NCI-H524 (cell line): ENCODE results near the gene ATP13A3.

Source experiments
- DNase-seq, 2 experiments: peaks; one replicate each; lab custom pipeline; 2025; lab: John Stamatoyannopoulos, UW

The ATP13A3 gene

GRCh38 chr3:194369522-194370279, 117.1 kb downstream of the ATP13A3 start, which contains the start of gene LRRC15:
Gene LRRC15, minus strand, starts transcription at chr3:194369743. Its CDS starts 8,700 bp downstream, at chr3:194361043.
- no peak for DNase-seq

GRCh38 chr3:194368918-194369317, 117.9 kb downstream of the ATP13A3 start:
- no peak for DNase-seq

GRCh38 chr3:194367992-194368841, 118.6 kb downstream of the ATP13A3 start:
- peak in 1 of 2 experiments; percentile 25 for DNase-seq

- no peak for DNase-seq
Measured at GRCh38 chr3:194365978-194366490, 120.8 kb downstream of the ATP13A3 start.

DNA sequence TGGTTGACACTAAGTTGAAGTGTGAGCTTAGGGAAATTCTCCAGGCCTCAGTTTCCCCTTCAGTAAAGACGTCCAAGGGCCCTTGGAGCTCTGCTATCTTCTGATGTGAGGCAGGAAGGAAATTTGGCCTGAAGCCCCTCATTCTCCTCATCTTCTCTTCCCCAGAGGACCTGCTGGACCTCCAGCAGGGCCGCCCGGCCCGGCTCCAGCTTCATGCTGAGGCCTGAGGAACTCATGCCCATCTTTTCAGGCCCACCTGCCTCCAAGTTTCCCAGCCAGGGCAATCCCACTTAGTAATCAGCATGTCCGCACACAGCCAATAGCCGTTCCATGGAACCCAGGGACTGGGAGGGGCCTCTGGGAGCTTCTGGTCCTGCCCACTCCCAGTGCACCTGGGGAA, 121.3 kb downstream of the ATP13A3 start:
- no peak for DNase-seq

DNA sequence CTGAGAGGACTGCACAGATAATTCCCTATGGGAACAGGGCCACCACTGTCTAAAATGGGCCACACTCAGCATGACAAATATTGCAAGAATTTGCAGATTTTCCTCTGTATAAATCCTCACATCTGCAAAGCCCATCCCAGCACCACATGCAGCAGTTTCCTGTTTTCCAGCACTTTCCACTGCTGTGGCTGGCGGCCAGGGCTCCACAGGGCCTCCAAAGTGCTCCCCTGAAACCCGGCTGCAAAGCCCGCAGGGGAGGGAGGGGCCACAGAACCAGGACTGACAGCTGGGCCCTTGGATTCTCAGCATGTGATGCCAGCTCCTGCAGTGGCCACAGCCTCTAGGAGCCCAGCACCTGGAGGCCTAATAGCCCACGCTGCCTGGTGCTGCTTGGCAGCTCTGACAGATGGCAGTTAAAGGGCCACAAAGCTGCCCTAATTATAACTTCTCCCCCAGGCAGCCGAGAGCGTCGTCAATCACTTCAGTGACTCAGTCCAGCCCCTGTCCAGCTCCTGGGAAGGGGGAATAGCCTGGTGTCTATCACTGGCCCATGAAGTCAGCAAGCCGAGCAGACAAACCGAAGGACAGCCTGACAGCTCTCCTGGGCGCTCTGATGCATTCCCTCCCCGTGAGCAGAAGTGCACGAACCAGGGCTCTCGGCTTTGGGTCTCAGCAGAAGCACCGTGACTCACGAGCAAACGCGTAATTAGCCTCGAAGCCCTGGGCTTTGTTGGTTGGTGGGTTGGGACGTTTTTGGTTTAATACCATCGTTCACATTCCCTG, 122.0 kb downstream of the ATP13A3 start:
- peak; percentile 97 to 99 for DNase-seq

- no peak for DNase-seq
Measured at GRCh38 chr3:194364314-194364651, 122.5 kb downstream of the ATP13A3 start.

DNA sequence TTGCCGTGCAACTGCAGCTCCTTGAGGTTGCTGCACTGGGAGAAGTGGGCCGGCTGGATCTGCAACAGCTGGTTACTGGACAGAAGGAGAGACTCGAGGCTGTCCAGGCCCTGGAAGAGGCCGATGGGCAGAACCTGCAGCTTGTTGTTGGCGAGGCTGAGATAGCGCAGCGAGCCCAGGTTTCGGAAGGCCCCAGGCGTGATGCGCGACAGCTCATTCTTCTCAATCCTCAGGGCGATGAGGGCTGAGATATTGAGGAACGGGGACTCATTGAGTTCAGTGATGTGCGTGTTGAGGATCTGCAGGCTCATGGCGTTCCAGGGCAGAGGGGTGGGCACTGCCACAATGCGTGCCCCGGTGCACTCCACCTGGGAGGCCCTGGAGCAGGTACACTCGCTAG, 126.2 kb downstream of the ATP13A3 start:
- DNase-seq, result no peak

GRCh38 chr3:194357681-194358080, 129.1 kb downstream of the ATP13A3 start:
- no peak for DNase-seq

GRCh38 chr3:194355379-194355778, 131.4 kb downstream of the ATP13A3 start:
- no peak for DNase-seq

DNA sequence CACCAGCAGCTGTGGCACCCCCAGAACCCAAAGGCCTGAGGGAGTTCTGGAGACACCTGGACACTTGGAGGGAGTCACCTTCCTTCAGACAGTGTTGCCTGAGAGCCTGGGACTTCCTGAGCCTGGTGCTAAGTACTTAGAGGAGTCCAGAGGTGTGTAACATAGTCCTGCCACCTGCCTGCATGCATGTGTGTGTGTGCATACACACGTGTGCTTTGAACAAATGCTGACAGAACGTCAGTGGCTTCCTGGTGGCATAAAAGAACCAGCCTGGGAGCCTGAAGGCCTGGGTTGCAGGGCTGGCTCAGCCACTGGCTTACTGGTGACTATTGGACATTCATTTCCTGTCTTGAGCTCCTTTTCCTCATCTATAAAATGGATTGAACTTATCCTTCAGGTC, 132.5 kb downstream of the ATP13A3 start:
- DNase-seq, result no peak
